GM19467 (cell line): ENCODE data around the gene SCAI.
"Not testable (repeated sequence)": the region's sequence is repeated elsewhere in the genome, so short reads cannot be mapped to it uniquely, and the experiment has no call there.

Source experiments
- ATAC-seq: cut with Tn5 transposase; IDR thresholded peaks from one replicate; pipeline ENCODE4 v1.9.1; 2021; ENCODE audit warnings: mild to moderate bottlenecking, moderate library complexity; ENCODE audit not compliant: unreplicated experiment

The SCAI gene

GRCh38 chr9:125143377-125144090, at the start of gene SCAI:
TSS of gene SCAI (minus strand) at chr9:125143528. CDS start at chr9:125143437, 91 bp downstream.
- peak; percentile 98 for ATAC-seq

GRCh38 chr9:125190361-125190801, 47.1 kb upstream of the SCAI start:
- no peak for ATAC-seq

GRCh38 chr9:125189361-125190289, 46.3 kb upstream of the SCAI start, which contains the start of gene PPP6C:
TSS of gene PPP6C (minus strand) at chr9:125189803. CDS start at chr9:125189718, 85 bp downstream.
- ATAC-seq, result peak; percentile 97

- peak; percentile 9 for ATAC-seq
Observed at GRCh38 chr9:125189011-125189360, 45.7 kb upstream of the SCAI start.

GRCh38 chr9:125183561-125183960, 40.2 kb upstream of the SCAI start:
- no peak for ATAC-seq

- ATAC-seq, result no peak
Observed at GRCh38 chr9:125183054-125183453, 39.7 kb upstream of the SCAI start.

GRCh38 chr9:125181756-125182155, 38.4 kb upstream of the SCAI start:
- ATAC-seq, result not testable (repeated sequence)

GRCh38 chr9:125180876-125181275, 37.5 kb upstream of the SCAI start:
- no peak for ATAC-seq

- not testable (repeated sequence) for ATAC-seq
Observed at GRCh38 chr9:125179776-125180175, 36.4 kb upstream of the SCAI start.

GRCh38 chr9:125177888-125178287, 34.6 kb upstream of the SCAI start:
- ATAC-seq, result no peak

- ATAC-seq, result no peak
Observed at GRCh38 chr9:125176636-125177035, 33.3 kb upstream of the SCAI start.

- ATAC-seq, result no peak
Observed at GRCh38 chr9:125172031-125172755, 28.9 kb upstream of the SCAI start.

- no peak for ATAC-seq
Observed at GRCh38 chr9:125169895-125170294, 26.6 kb upstream of the SCAI start.

GRCh38 chr9:125166762-125167161, 23.4 kb upstream of the SCAI start:
- no peak for ATAC-seq

GRCh38 chr9:125162891-125163290, 19.6 kb upstream of the SCAI start:
- not testable (repeated sequence) for ATAC-seq

- no peak for ATAC-seq
Observed at GRCh38 chr9:125161284-125161918, 18.1 kb upstream of the SCAI start.

- ATAC-seq, result no peak
Observed at GRCh38 chr9:125160750-125161149, 17.4 kb upstream of the SCAI start.

- ATAC-seq, result no peak
Observed at GRCh38 chr9:125156551-125156950, 13.2 kb upstream of the SCAI start.

GRCh38 chr9:125153712-125154367, 10.5 kb upstream of the SCAI start:
- no peak for ATAC-seq

GRCh38 chr9:125151730-125152129, 8.4 kb upstream of the SCAI start:
- ATAC-seq, result no peak
